HK-2 (cell line): Measurements from ENCODE around the gene MAP3K3.

Experiments used
- DNase-seq: peaks from one replicate; pipeline ENCODE4 v3.0.0-alpha.2; 2018; ENCODE audit not compliant: unreplicated experiment

Gene MAP3K3

GRCh38 chr17:63693411-63694113 lies 71.3 kb downstream of the MAP3K3 start:
- DNase-seq: no peak

GRCh38 chr17:63694229-63694949 lies 72.2 kb downstream of the MAP3K3 start:
- no peak for DNase-seq

GRCh38 chr17:63694950-63695773 lies 72.9 kb downstream of the MAP3K3 start:
- DNase-seq: no peak

- DNase-seq: no peak
These were observed 73.7 kb downstream of the MAP3K3 start for GRCh38 chr17:63695889-63696288.

- peak; percentile 37 for DNase-seq
These were observed 74.3 kb downstream of the MAP3K3 start for GRCh38 chr17:63696381-63696961.

- DNase-seq: peak; percentile 51
These were observed 75.4 kb downstream of the MAP3K3 start for GRCh38 chr17:63697341-63698286.

- no peak for DNase-seq
These were observed 76.2 kb downstream of the MAP3K3 start for GRCh38 chr17:63698381-63698885.

GRCh38 chr17:63698886-63699637 lies 76.8 kb downstream of the MAP3K3 start:
- no peak for DNase-seq

- DNase-seq: peak; percentile 71
These were observed 77.7 kb downstream of the MAP3K3 start, which contains the start of gene LIMD2 for GRCh38 chr17:63699638-63700527. TSS of gene LIMD2 (minus strand) at chr17:63700125. CDS start at chr17:63699298, 827 bp downstream.

- DNase-seq: no peak
These were observed 78.6 kb downstream of the MAP3K3 start for GRCh38 chr17:63700528-63701455.

GRCh38 chr17:63701456-63701820 lies 79.2 kb downstream of the MAP3K3 start:
- DNase-seq: no peak

- DNase-seq: no peak
These were observed 79.9 kb downstream of the MAP3K3 start for GRCh38 chr17:63701868-63702720.

GRCh38 chr17:63702721-63703015 lies 80.5 kb downstream of the MAP3K3 start:
- DNase-seq: no peak

- DNase-seq: no peak
These were observed 80.8 kb downstream of the MAP3K3 start for GRCh38 chr17:63703029-63703428.

- no peak for DNase-seq
These were observed 81.5 kb downstream of the MAP3K3 start for GRCh38 chr17:63703556-63704258.

GRCh38 chr17:63704259-63704576 lies 82.0 kb downstream of the MAP3K3 start:
- no peak for DNase-seq

GRCh38 chr17:63704836-63705235 lies 82.6 kb downstream of the MAP3K3 start:
- DNase-seq: no peak
